Stimulated activated CD8-positive, alpha-beta memory T cell treated with anti-CD3 and anti-CD28 coated beads, Interleukin-12 subunit alpha, Interleukin-12 subunit beta, amount 100 ng/mL, for 24 hours (primary cell): ENCODE results near the gene COPS8.

ENCODE experiments used
- DNase-seq: peaks from one replicate; pipeline ENCODE4 v3.0.0-alpha.2; 2020; ENCODE audit errors: extremely low read depth

COPS8 gene

GRCh38 chr2:237085248-237086221 lies at the start of gene COPS8:
Gene COPS8 (plus strand): TSS chr2:237085889. CDS start chr2:237085965, 76 bp downstream.
- peak; percentile 85 for DNase-seq

- no peak for DNase-seq
These were observed 46.2 kb upstream of the COPS8 start for GRCh38 chr2:237039301-237040031.

GRCh38 chr2:237041231-237041630 lies 44.5 kb upstream of the COPS8 start:
- DNase-seq, result no peak

GRCh38 chr2:237042101-237042500 lies 43.6 kb upstream of the COPS8 start:
- no peak for DNase-seq

GRCh38 chr2:237043866-237044265 lies 41.8 kb upstream of the COPS8 start:
- DNase-seq, result no peak

DNA sequence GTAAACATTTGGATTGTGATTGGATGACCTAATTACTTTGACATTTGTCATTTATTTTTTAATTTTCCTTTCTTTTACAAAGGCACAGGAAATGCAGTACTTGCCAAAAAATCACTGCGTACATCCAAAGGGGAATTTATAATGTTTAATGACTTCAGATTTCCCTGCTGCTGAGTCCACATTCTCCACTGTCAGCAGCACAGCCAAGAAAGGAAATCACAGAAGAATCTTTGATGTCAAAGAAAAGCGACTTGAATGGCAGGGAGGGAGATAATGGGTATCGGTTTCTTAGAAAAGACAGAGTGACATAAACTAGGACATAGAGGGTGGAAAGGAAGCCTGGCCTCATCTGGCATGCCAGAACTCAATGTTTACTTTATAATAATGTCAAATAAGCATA lies 41.4 kb upstream of the COPS8 start:
- no peak for DNase-seq

DNA sequence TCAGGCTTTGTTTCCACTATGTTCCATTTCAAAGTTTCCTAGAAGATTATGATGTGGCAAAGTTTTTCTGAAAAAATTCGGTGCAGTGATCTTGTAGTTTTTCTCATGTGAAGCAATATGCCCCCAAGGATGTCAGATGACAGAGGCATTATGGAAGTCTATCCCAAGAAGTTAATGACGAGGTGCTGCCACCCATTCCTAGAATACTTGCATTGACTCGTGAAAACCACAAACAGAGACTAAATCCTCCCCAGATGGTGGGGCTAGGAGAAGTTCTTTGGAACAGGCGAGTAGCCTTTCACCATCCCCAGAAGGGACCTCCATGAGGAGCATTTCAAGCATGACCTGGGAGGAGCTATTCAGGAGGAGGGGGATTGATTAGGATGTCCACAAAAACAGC lies 40.2 kb upstream of the COPS8 start:
- no peak for DNase-seq

DNA sequence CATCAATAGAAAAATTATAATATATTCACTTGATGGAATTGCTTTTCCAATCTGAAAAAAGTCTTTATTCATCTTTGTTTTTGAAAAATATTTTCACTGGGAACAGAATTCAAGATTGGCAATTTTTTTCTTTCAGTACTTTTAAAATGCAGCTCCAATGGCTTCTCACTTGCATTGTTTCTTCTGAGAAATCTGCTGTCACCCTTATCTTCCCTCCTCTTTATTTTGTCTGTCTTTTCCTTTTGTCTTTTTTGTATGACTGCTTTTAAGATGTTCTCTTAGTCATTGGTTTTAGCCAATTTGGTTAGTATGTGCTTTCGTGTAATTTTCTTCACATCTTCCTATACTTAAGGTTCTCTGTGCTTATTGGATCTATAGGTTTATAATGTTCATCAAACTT lies 37.1 kb upstream of the COPS8 start:
- DNase-seq, result no peak

GRCh38 chr2:237051861-237052260 lies 33.8 kb upstream of the COPS8 start:
- no peak for DNase-seq

GRCh38 chr2:237053066-237053465 lies 32.6 kb upstream of the COPS8 start:
- no peak for DNase-seq

DNA sequence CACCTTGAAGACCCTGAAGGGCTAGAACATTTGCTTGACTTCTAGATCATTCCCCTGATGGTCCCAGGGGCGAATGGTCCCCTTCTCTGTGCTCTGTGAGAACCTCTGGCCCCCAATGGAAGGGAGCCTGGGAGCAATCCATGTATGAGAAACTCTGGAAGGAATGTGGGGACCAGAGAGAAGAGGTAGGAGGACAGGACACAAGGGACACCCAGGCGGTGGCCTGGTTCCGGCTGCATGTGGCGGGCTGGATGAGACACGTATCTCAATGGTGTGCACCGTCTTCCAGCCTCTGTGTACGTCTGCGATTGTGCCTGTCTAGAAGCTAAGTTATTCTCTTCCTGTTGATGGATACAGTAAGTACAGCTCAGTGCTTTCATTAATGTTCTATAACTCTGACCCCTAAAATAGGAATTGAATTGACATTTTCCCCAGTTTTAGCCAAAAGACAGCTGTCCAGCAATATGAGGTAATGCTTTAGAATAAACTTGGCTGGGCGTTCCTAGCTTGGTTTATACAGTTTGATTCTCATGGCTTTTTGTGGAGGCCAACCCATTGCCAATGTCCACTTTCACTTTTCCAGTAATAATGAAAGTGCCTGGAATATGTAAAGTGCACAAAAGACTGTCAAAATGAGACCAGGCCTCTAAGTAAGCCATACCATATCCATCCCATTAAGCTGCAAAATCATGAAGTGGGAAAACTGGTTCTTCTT lies 30.1 kb upstream of the COPS8 start:
- no peak for DNase-seq

DNA sequence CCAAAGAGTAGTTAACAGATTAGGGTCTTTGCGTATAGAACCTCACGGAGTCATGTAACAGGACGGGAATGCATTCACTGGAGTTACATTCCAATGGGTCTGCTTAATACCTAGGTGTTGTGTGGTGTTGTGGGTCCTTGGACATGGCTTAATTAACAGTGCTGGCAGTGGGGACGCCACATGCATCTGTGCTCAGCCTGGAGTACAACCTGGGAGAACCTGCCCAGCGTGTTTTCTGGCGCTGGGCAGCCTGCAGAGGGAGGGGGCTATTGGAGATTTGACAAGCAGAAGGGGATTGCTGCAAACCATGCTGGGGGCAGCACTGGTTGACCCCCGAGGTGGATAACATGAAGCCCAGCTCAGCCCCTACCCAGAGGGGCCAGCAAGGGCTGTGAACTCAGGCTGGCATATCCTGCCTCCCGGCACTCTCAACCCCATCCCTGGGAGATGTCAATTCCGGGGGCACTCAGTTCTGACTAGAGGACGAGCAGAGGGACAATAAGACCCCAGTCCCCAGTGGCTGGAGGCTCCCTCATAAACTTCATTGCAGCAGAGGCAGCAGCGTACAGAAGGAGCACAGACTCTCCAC lies 29.3 kb upstream of the COPS8 start:
- DNase-seq, result no peak

GRCh38 chr2:237057107-237057506 lies 28.6 kb upstream of the COPS8 start:
- no peak for DNase-seq

DNA sequence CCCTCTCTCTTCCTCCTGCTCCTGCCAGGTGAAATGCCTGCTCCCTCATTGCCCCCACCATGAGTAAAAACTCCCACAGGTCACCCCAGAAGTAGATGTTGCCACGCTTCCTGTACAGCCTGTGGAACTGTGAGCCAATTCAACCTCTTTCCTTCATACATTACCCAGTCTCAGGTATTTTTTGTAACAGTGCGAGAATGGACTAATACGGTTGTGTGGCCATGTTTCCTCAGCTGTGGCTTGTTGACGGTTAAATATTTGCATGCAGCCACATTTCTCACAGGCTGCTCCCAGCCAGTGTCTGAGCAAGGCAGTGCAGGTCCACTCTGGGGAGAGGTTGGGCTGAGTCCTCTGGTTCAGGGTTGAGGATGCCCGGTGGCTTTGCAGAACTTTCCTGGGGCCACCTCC lies 27.8 kb upstream of the COPS8 start:
- no peak for DNase-seq

GRCh38 chr2:237058423-237058822 lies 27.3 kb upstream of the COPS8 start:
- no peak for DNase-seq

- DNase-seq, result no peak
These were observed 26.4 kb upstream of the COPS8 start for GRCh38 chr2:237059155-237059875.

- no peak for DNase-seq
These were observed 25.0 kb upstream of the COPS8 start for GRCh38 chr2:237060534-237061312.

- DNase-seq, result no peak
These were observed 24.3 kb upstream of the COPS8 start for GRCh38 chr2:237061356-237061755.

DNA sequence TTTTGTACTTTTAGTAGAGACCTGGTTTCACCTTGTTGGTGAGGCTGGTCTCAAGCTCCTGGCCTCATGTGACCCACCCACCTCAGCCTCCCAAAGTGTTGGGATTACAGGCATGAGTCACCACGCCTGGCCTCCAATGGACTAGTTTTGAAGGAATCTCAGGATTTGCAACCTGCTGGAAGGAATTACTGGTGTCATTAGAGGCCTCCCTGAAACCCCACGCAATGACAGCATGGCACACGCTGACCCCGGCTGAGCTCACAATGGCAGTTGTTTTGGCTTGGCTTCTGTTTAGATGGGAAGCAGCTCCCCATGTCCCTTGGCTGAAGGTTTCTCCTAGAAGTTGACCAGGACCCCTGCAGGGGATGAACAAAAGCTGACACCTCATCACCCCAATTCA lies 23.1 kb upstream of the COPS8 start:
- DNase-seq, result no peak
